B cell (primary cell): ENCODE data around the gene CST11. TPM values are rescaled to one million over a fixed set of nuclear protein-coding genes. Genes with fewer than 3 reads are reported as not detected.

ENCODE experiments used
- ATAC-seq: fragments of 200-7000 bp; cut with Tn5 transposase; one replicate; pipeline ENCODE4 v1.10.0; 2021; ENCODE audit warnings: low read depth, mild to moderate bottlenecking, moderate number of reproducible peaks, moderate library complexity
- CTCF ChIA-PET: fragments of 350-600 bp; sonication (Branson Sonifier 250); formaldehyde crosslinking; loops from one replicate; lab custom pipeline; 2021; ENCODE audit warnings: antibody characterized with exemption, inconsistent platforms; lab: Charles Lee
- POLR2A ChIA-PET: fragments of 350-600 bp; sonication (Branson Sonifier 250); formaldehyde crosslinking; loops from one replicate; lab custom pipeline; 2021; ENCODE audit warnings: antibody characterized with exemption; lab: Charles Lee
- DNase-seq: peaks from one replicate; pipeline ENCODE4 v3.0.0; 2013
- H2AFZ ChIP-seq: 2 replicates; pipeline ENCODE4 v1.6.1; 2012; ENCODE audit warnings: mild to moderate bottlenecking, low read depth, low read length; ENCODE audit not compliant: insufficient read depth, poor library complexity, severe bottlenecking
- H3K27ac ChIP-seq, 2 donors: 1 replicate in 1 of 2; 2 replicates in 1 of 2; pipeline ENCODE4 v1.5.1; 2012 to 2013; ENCODE audit warnings: low read length in 2 of 2, mild to moderate bottlenecking in 2 of 2, moderate library complexity in 1 of 2
- H3K27me3 ChIP-seq, 4 experiments: fragments of 200-600 bp in 1 of 4; sonication (generic) in 1 of 4; replicated peaks in 1 of 4; 1 replicate in 2 of 4; 2 replicates in 2 of 4; pipeline versions ENCODE4 v1.6.1 to v1.7.0; 2013 to 2016; ENCODE audit warnings: low read length in 3 of 4, mild to moderate bottlenecking in 2 of 4, mixed read lengths in 1 of 4, moderate library complexity in 1 of 4; ENCODE audit not compliant: insufficient read depth in 4 of 4, control insufficient read depth in 3 of 4; ENCODE audit errors: control extremely low read depth in 1 of 4
- H3K36me3 ChIP-seq, 2 experiments: replicated peaks in 1 of 2; 1 replicate in 1 of 2; 2 replicates in 1 of 2; pipeline versions ENCODE4 v1.6.1 to v1.7.1; 2013; ENCODE audit warnings: low read length in 1 of 2; ENCODE audit not compliant: insufficient read depth in 2 of 2, control insufficient read depth in 1 of 2; ENCODE audit errors: control extremely low read depth in 1 of 2, extremely low read depth in 1 of 2
- H3K4me1 ChIP-seq, 2 donors: fragments of 200-600 bp in 1 of 2; sonication (generic) in 1 of 2; 1 replicate in 1 of 2; 2 replicates in 1 of 2; pipeline versions ENCODE4 v1.5.1 to v1.6.1; 2013 to 2017; ENCODE audit warnings: low read length in 2 of 2; ENCODE audit not compliant: control insufficient read depth in 2 of 2, insufficient read depth in 2 of 2
- H3K4me2 ChIP-seq: replicated peaks from 2 replicates; pipeline ENCODE3; 2012; ENCODE audit warnings: mild to moderate bottlenecking, low read depth, low read length; ENCODE audit not compliant: poor library complexity, severe bottlenecking
- H3K4me3 ChIP-seq, 5 experiments: fragments of 200-600 bp in 1 of 5; sonication (generic) in 1 of 5; 1 replicate in 3 of 5; 2 replicates in 2 of 5; pipeline versions ENCODE4 v1.5.1 to v1.7.0; 2011 to 2016; ENCODE audit warnings: low read length in 4 of 5, mild to moderate bottlenecking in 4 of 5, low read depth in 2 of 5, control low read depth in 1 of 5, moderate library complexity in 1 of 5; ENCODE audit not compliant: insufficient read depth in 1 of 5; ENCODE audit errors: control extremely low read depth in 1 of 5, extremely low read depth in 1 of 5
- H3K79me2 ChIP-seq: fragments of 200-600 bp; sonication (generic); one replicate; pipeline ENCODE4 v1.6.0; 2016; ENCODE audit warnings: low read length; ENCODE audit not compliant: control insufficient read depth, insufficient read depth
- H3K9ac ChIP-seq: fragments of 200-600 bp; sonication (generic); 2 replicates; pipeline ENCODE4 v1.6.1; 2017; ENCODE audit warnings: mild to moderate bottlenecking, low read length, moderate library complexity
- H3K9me3 ChIP-seq, 3 donors: one replicate each; pipeline versions ENCODE4 v1.6.1 to v1.7.1; 2013; ENCODE audit warnings: low read length in 2 of 3; ENCODE audit not compliant: control insufficient read depth in 2 of 3, insufficient read depth in 1 of 3; ENCODE audit errors: control extremely low read depth in 1 of 3
- H4K20me1 ChIP-seq: 2 replicates; pipeline ENCODE4 v1.6.0; 2012; ENCODE audit warnings: mild to moderate bottlenecking, low read length; ENCODE audit not compliant: insufficient read depth, control insufficient read depth, poor library complexity, severe bottlenecking
- H3K27ac Mint-ChIP-seq: one replicate; pipeline ENCODE4 v1.8.0; 2021; ENCODE audit warnings: mixed read lengths
- H3K27me3 Mint-ChIP-seq: one replicate; pipeline ENCODE4 v1.8.0; 2021; ENCODE audit warnings: mixed read lengths
- H3K4me1 Mint-ChIP-seq: one replicate; pipeline ENCODE4 v1.8.0; 2021; ENCODE audit warnings: mixed read lengths
- H3K4me3 Mint-ChIP-seq: one replicate; pipeline ENCODE4 v1.8.0; 2021; ENCODE audit warnings: mixed read lengths
- H3K9me3 Mint-ChIP-seq: one replicate; pipeline ENCODE4 v1.8.0; 2022; ENCODE audit warnings: mixed read lengths; ENCODE audit not compliant: insufficient read depth
- CTCF ChIP-seq: fragments of 200-600 bp; IDR thresholded peaks from one replicate; pipeline ENCODE4 v1.8.0; 2022; ENCODE audit warnings: antibody characterized with exemption, mild to moderate bottlenecking
- EZH2 ChIP-seq: IDR thresholded peaks from 2 replicates; pipeline ENCODE4 v1.6.1; 2012; ENCODE audit warnings: borderline replicate concordance, low read depth, mild to moderate bottlenecking, moderate library complexity, low read length; ENCODE audit not compliant: insufficient read depth, poor library complexity, severe bottlenecking
- WGBS: methylation state at CpG from one replicate; pipeline ENCODE4 v1.1.5; 2013; ENCODE audit warnings: missing lambda C conversion rate; ENCODE audit not compliant: insufficient coverage; 5-methylcytosine and 5-hydroxymethylcytosine counted together
- intact Hi-C: fragments of 100-400 bp; cut with micrococcal nuclease; formaldehyde crosslinking; loops from one replicate; pipeline ENCODE4 v1.10.0; 2022
- polyA plus RNA-seq: library from polyadenylated mRNA; depleted of rRNA; stranded (reverse); fragments of >200 nt; gene quantifications from 2 replicates; pipeline ENCODE4 v1.2.3, GENCODE V29; 2012
- total RNA-seq, 2 donors: library from RNA; stranded (reverse); fragments of 120-200 nt in 1 of 2; gene quantifications; 1 replicate in 1 of 2; 2 replicates in 1 of 2; pipeline versions ENCODE4 v1.2.3 to v1.2.4, GENCODE V29; 2013 to 2022

CST11 gene
- total and polyA plus RNA-seq, 2 donors (not counting 1 experiment from before 2014, with no cell fraction given): not detected

GRCh38 chr20:23409800-23410199 lies 42.9 kb downstream of the CST11 start:
- Histone ChIP-seq H4K20me1 (peaks cover 14% of the 10 kb centered on the region), H3K36me3 (no peaks in the 10 kb centered on the region), H3K9me3 (no peaks in the 10 kb centered on the region), H3K4me1 (peaks cover 11 to 12% of the 10 kb centered on the region in 2 donors), H3K4me3 (no peak overlapping the region), H3K4me2 (no peak overlapping the region), H3K79me2 (peaks cover 88% of the 10 kb centered on the region), H2AFZ (no peak overlapping the region), H3K27me3 (no peaks in the 10 kb centered on the region), H3K9ac (no peak overlapping the region), H3K27ac (no peak overlapping the region)
- ChIA-PET POLR2A (no interaction called here), CTCF (interaction anchor here (0.6 kb wide), 1 partner anchor 35 kb away, joined by 3 read pairs; no protein-coding TSS in a partner anchor)
- H3K27ac Mint-ChIP-seq: no peak overlapping the region
- no peaks in the 10 kb centered on the region for H3K27me3 Mint-ChIP-seq
- TF ChIP-seq EZH2 (no peak), CTCF (no peak)
- H3K9me3 Mint-ChIP-seq: no peaks in the 10 kb centered on the region
- ATAC-seq (no peak), DNase-seq (no peak)
- 90% methylated on average over 2 of the region's 3 CpGs for WGBS
- peaks cover 17% of the 10 kb centered on the region for H3K4me1 Mint-ChIP-seq
- intact Hi-C loops: no loop called here
- H3K4me3 Mint-ChIP-seq: no peak overlapping the region

- Mint-ChIP-seq H3K27ac (no peak overlapping the region), H3K4me3 (no peak overlapping the region), H3K4me1 (peaks cover 17% of the 10 kb centered on the region)
Measured at GRCh38 chr20:23408957-23409356, 43.7 kb downstream of the CST11 start.

More at GRCh38 chr20:23408957-23409356, 43.7 kb downstream of the CST11 start:
- no peaks in the 10 kb centered on the region for H3K36me3 ChIP-seq
- intact Hi-C loops: no loop called here
- H3K4me1 ChIP-seq: peaks cover 11 to 12% of the 10 kb centered on the region in 2 donors
- Mint-ChIP-seq H3K9me3 (no peaks in the 10 kb centered on the region), H3K27me3 (no peaks in the 10 kb centered on the region)
- H3K27ac ChIP-seq: peak overlapping the region in 1 of 2 donors; percentile 54
- CTCF ChIA-PET: interaction anchor here (0.6 kb wide), 1 partner anchor 36 kb away, joined by 3 read pairs; no protein-coding TSS in a partner anchor
- ATAC-seq (no peak), DNase-seq (no peak)
- peaks cover 16% of the 10 kb centered on the region for H4K20me1 ChIP-seq
- H3K9ac ChIP-seq: no peak overlapping the region
- WGBS: no CpG with 5 or more reads among the region's 2 CpGs
- peaks cover 89% of the 10 kb centered on the region for H3K79me2 ChIP-seq
- H3K4me2 ChIP-seq: no peak overlapping the region
- no peaks in the 10 kb centered on the region for H3K27me3 ChIP-seq
- H3K9me3 ChIP-seq: no peaks in the 10 kb centered on the region
- TF ChIP-seq EZH2: no peak
- no peak for TF ChIP-seq CTCF
- H3K4me3 ChIP-seq: no peak overlapping the region
- POLR2A ChIA-PET: no interaction called here
- H2AFZ ChIP-seq: no peak overlapping the region
